ENCODE data around the gene DSCAM.
"Not testable (repeated sequence)": the region's sequence is repeated elsewhere in the genome, so short reads cannot be mapped to it uniquely, and the experiment has no call there.

Gene DSCAM

GRCh38 chr21:40846587-40847411, at the start of gene DSCAM:
DSCAM (minus strand) TSS chr21:40847158; CDS start chr21:40846661, 497 bp downstream.
- DNase-seq: peak; percentile 53

GRCh38 chr21:40895697-40896096, 48.7 kb upstream of the DSCAM start:
- not testable (repeated sequence) for DNase-seq

- peak; percentile 40 for DNase-seq
Observed at GRCh38 chr21:40886931-40887330, 40.0 kb upstream of the DSCAM start.

GRCh38 chr21:40886006-40886405, 39.0 kb upstream of the DSCAM start:
- no peak for DNase-seq

GRCh38 chr21:40882192-40882915, 35.4 kb upstream of the DSCAM start:
- DNase-seq: no peak

- no peak for DNase-seq
Observed at GRCh38 chr21:40881767-40882166, 34.8 kb upstream of the DSCAM start.

- DNase-seq: no peak
Observed at GRCh38 chr21:40871099-40871498, 24.1 kb upstream of the DSCAM start.

GRCh38 chr21:40863839-40864238, 16.9 kb upstream of the DSCAM start:
- DNase-seq: no peak

GRCh38 chr21:40858517-40858916, 11.6 kb upstream of the DSCAM start:
- DNase-seq: no peak

- no peak for DNase-seq
Observed at GRCh38 chr21:40853956-40854688, 7.2 kb upstream of the DSCAM start.

GRCh38 chr21:40852563-40852962, 5.6 kb upstream of the DSCAM start:
- DNase-seq: no peak

GRCh38 chr21:40851749-40852148, 4.8 kb upstream of the DSCAM start:
- DNase-seq: no peak

- DNase-seq: no peak
Observed at GRCh38 chr21:40850071-40850470, 3.1 kb upstream of the DSCAM start.

GRCh38 chr21:40847951-40848350, 993 bp upstream of the DSCAM start:
- peak; percentile 25 for DNase-seq

- no peak for DNase-seq
Observed at GRCh38 chr21:40846103-40846502, 855 bp downstream of the DSCAM start.

GRCh38 chr21:40845441-40845995, 1.4 kb downstream of the DSCAM start:
- no peak for DNase-seq

- no peak for DNase-seq
Observed at GRCh38 chr21:40844935-40845334, 2.0 kb downstream of the DSCAM start.

GRCh38 chr21:40842197-40842552, 4.8 kb downstream of the DSCAM start:
- no peak for DNase-seq

GRCh38 chr21:40841524-40842196, 5.3 kb downstream of the DSCAM start:
- peak; percentile 69 for DNase-seq

GRCh38 chr21:40840401-40841125, 6.4 kb downstream of the DSCAM start:
- no peak for DNase-seq

GRCh38 chr21:40839521-40839920, 7.4 kb downstream of the DSCAM start:
- DNase-seq: no peak

GRCh38 chr21:40837456-40837855, 9.5 kb downstream of the DSCAM start:
- no peak for DNase-seq

All from DMS153 (cell line).